T-cell (primary cell): ENCODE measurements around the gene BICC1. TPM values are rescaled to one million over a fixed set of nuclear protein-coding genes. Genes with fewer than 3 reads are reported as not detected.

ENCODE experiments used
- ATAC-seq, 4 experiments: fragments of 200-7000 bp in 3 of 4; fragments of 150-1000 bp in 1 of 4; cut with Tn5 transposase; replicated peaks in 1 of 4; 1 replicate in 3 of 4; 2 replicates in 1 of 4; pipeline ENCODE4 v1.10.0; 2021; ENCODE audit warnings: moderate library complexity in 3 of 4, mild to moderate bottlenecking in 2 of 4, moderate number of reproducible peaks in 1 of 4
- CTCF ChIA-PET, 2 donors: fragments of 300-600 bp; sonication (Branson Sonifier 250); formaldehyde crosslinking; loops; one replicate each; lab custom pipeline; 2022; ENCODE audit warnings: antibody characterized with exemption in 2 of 2; lab: Charles Lee
- POLR2A ChIA-PET, 2 donors: fragments of 300-600 bp; sonication (Branson Sonifier 250); formaldehyde crosslinking; loops; one replicate each; lab custom pipeline; 2022; ENCODE audit warnings: antibody characterized with exemption in 2 of 2; lab: Charles Lee
- DNase-seq, 35 experiments: peaks; one replicate each; pipeline versions ENCODE4 v3.0.0 to v3.0.0-alpha.2; 2013 to 2023
- H3K27ac ChIP-seq: one replicate; pipeline ENCODE4 v1.5.1; 2013; ENCODE audit warnings: low read length
- H3K27me3 ChIP-seq, 2 experiments: replicated peaks in 1 of 2; 1 replicate in 1 of 2; 2 replicates in 1 of 2; pipeline versions ENCODE4 v1.6.1 to v1.7.0; 2013; ENCODE audit warnings: low read length in 1 of 2, mixed read lengths in 1 of 2; ENCODE audit not compliant: control insufficient read depth in 2 of 2, insufficient read depth in 2 of 2; ENCODE audit errors: extremely low read depth in 1 of 2
- H3K36me3 ChIP-seq, 2 donors: 1 replicate in 1 of 2; 2 replicates in 1 of 2; pipeline versions ENCODE4 v1.6.1 to v1.7.0; 2013; ENCODE audit warnings: low read length in 1 of 2; ENCODE audit not compliant: control insufficient read depth in 2 of 2, insufficient read depth in 1 of 2; ENCODE audit errors: extremely low read depth in 1 of 2
- H3K4me1 ChIP-seq, 2 experiments: 1 replicate in 1 of 2; 2 replicates in 1 of 2; pipeline versions ENCODE4 v1.6.1 to v1.7.0; 2013; ENCODE audit warnings: low read length in 2 of 2, mixed read lengths in 1 of 2; ENCODE audit not compliant: insufficient read depth in 2 of 2, control insufficient read depth in 1 of 2; ENCODE audit errors: extremely low read depth in 1 of 2
- H3K4me3 ChIP-seq, 2 donors: 1 replicate in 1 of 2; 2 replicates in 1 of 2; pipeline versions ENCODE4 v1.5.1 to v1.7.0; 2013; ENCODE audit warnings: mild to moderate bottlenecking in 2 of 2, low read length in 1 of 2, moderate library complexity in 1 of 2; ENCODE audit not compliant: control insufficient read depth in 1 of 2; ENCODE audit errors: extremely low read depth in 1 of 2
- H3K9me3 ChIP-seq: 2 replicates; pipeline ENCODE4 v1.7.0; 2013
- H3K27ac Mint-ChIP-seq, 2 donors: one replicate each; pipeline ENCODE4 v1.8.0; 2020 to 2021; ENCODE audit warnings: mild to moderate bottlenecking in 2 of 2, mixed read lengths in 2 of 2
- H3K27me3 Mint-ChIP-seq, 2 donors: one replicate each; pipeline ENCODE4 v1.8.0; 2021 to 2022; ENCODE audit warnings: mixed read lengths in 2 of 2
- H3K36me3 Mint-ChIP-seq: one replicate; pipeline ENCODE4 v1.8.0; 2021; ENCODE audit warnings: mixed read lengths
- H3K4me1 Mint-ChIP-seq, 3 donors: one replicate each; pipeline ENCODE4 v1.8.0; 2020 to 2022; ENCODE audit warnings: mixed read lengths in 3 of 3, mild to moderate bottlenecking in 1 of 3
- H3K4me3 Mint-ChIP-seq, 3 donors: one replicate each; pipeline ENCODE4 v1.8.0; 2020 to 2022; ENCODE audit warnings: mild to moderate bottlenecking in 3 of 3, mixed read lengths in 3 of 3, moderate library complexity in 3 of 3
- H3K9me3 Mint-ChIP-seq, 3 donors: one replicate each; pipeline ENCODE4 v1.8.0; 2020 to 2022; ENCODE audit warnings: mixed read lengths in 3 of 3
- WGBS: methylation state at CpG from one replicate; pipeline ENCODE4 v1.1.5; 2013; ENCODE audit warnings: missing lambda C conversion rate; ENCODE audit not compliant: insufficient coverage; 5-methylcytosine and 5-hydroxymethylcytosine counted together
- total RNA-seq, 35 experiments: library from RNA in 6 of 35; stranded (reverse) in 6 of 35; fragments of 120-200 nt in 1 of 35; gene quantifications; one replicate each; pipeline versions ENCODE4 v1.2.1 to v1.2.4 and lab custom pipeline; 2013 to 2026

Gene BICC1
- total RNA-seq, 5 donors from 2014 or later (not counting 1 experiment from before 2014, with no cell fraction given), result 0.06 to 0.09 (median 0.07) TPM; not detected in 2

DNA sequence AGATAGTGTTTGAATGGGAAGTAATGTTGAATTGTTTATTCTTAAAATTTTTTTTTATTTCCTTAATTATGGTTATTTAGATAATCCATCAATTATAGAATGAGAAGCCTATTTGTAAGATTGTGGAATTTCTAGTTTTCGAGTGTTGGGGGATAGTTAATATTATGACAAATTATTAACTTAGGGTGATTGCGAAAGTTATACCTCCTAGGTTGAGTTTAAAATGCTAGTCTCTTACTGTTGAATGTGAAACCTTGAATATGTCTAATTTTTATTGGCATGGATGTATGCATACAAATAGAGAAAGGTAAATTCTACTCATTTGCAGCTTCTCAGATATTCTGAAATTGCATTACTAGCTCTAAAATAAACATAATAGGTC lies 43.2 kb downstream of the BICC1 start:
- DNase-seq (no peak), ATAC-seq (no peak)
- no peaks in the 10 kb centered on the region for H3K36me3 Mint-ChIP-seq
- WGBS, result no CpG with 5 or more reads among the region's 2 CpGs
- Histone ChIP-seq H3K27ac (no peak overlapping the region), H3K27me3 (no peaks in the 10 kb centered on the region), H3K4me3 (no peak overlapping the region), H3K4me1 (no peaks in the 10 kb centered on the region), H3K36me3 (no peaks in the 10 kb centered on the region), H3K9me3 (no peaks in the 10 kb centered on the region)
- no peak overlapping the region for H3K27ac Mint-ChIP-seq
- H3K9me3 Mint-ChIP-seq, result peaks cover 11 to 31% (median 15%) of the 10 kb centered on the region in 3 donors
- ChIA-PET CTCF (no interaction called here), POLR2A (no interaction called here)
- H3K27me3 Mint-ChIP-seq, result no peaks in the 10 kb centered on the region
- H3K4me1 Mint-ChIP-seq, result no peaks in the 10 kb centered on the region
- H3K4me3 Mint-ChIP-seq, result no peak overlapping the region

DNA sequence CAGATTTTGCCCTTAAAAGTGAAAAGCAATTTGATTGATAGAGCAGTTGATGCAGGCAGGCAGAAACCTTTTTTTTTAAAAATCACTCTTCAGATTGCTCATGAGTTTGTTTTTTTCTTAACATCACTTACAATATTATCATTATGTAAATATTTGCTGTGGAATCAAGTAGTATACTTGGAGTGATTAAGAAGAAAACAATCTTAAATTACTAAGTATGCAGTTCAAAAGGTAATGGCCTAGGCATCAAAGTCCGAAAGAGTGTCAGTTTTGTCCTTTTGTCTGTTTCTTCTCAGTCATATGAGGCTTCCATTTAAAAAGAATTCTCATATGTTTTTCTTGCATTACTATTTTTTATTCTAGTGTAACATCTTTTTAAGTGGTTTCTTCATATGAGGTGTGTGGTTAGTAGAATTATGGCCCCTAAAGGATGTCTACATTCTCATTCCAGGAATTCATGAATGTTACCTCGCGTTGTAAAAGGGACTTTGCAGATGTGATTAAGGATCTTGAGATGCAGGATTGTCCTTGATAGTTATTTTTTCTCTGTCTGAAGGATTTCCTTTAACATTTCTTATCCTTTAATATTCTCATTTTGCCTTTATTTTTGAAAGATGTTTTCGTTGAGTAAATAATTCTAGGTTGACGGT lies 44.0 kb downstream of the BICC1 start:
- Mint-ChIP-seq H3K27me3 (no peaks in the 10 kb centered on the region), H3K9me3 (peaks cover 16 to 35% (median 19%) of the 10 kb centered on the region in 3 donors), H3K4me3 (no peak overlapping the region), H3K27ac (no peak overlapping the region), H3K36me3 (no peaks in the 10 kb centered on the region), H3K4me1 (no peaks in the 10 kb centered on the region)
- H3K27me3 ChIP-seq, result no peaks in the 10 kb centered on the region
- no CpG with 5 or more reads among the region's 5 CpGs for WGBS
- no peaks in the 10 kb centered on the region for H3K4me1 ChIP-seq
- no peaks in the 10 kb centered on the region for H3K36me3 ChIP-seq
- no peak overlapping the region for H3K4me3 ChIP-seq
- ChIA-PET CTCF (no interaction called here), POLR2A (no interaction called here)
- H3K27ac ChIP-seq, result no peak overlapping the region
- no peak for DNase-seq
- no peak for ATAC-seq
- no peaks in the 10 kb centered on the region for H3K9me3 ChIP-seq

DNA sequence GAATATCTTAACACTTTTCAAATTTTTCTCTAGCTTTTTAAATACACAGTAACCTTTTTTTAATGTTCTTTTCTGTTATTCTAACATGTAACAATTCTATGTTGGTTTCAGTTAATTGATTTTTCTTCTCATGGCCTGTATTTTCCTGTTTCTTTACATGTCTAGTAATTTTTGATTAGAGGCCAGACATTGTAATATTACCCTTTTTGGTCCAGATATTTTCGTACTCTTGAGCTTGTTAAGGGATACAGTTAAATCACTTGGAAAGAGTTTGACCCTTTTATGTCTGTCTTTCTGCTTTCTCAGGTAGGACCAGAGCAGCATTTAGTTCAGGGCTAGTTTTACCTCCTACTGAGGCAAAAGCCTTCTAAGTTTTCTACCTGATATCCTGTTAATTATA lies 45.0 kb downstream of the BICC1 start:
- Mint-ChIP-seq H3K27ac (no peak overlapping the region), H3K9me3 (peaks cover 23 to 46% (median 26%) of the 10 kb centered on the region in 3 donors), H3K4me3 (no peak overlapping the region), H3K36me3 (no peaks in the 10 kb centered on the region), H3K27me3 (no peaks in the 10 kb centered on the region), H3K4me1 (no peaks in the 10 kb centered on the region)
- Histone ChIP-seq H3K36me3 (no peaks in the 10 kb centered on the region), H3K27ac (no peak overlapping the region), H3K4me1 (no peaks in the 10 kb centered on the region), H3K4me3 (no peak overlapping the region), H3K9me3 (no peaks in the 10 kb centered on the region), H3K27me3 (no peaks in the 10 kb centered on the region)
- ChIA-PET POLR2A (no interaction called here), CTCF (interaction anchor here in 1 of 2 donors (0.6 to 0.7 kb wide), 2 partner anchors 15 to 259 kb away, joined by 3 to 4 read pairs; no protein-coding TSS in a partner anchor)
- no CpG with 5 or more reads among the region's 1 CpG for WGBS
- ATAC-seq (no peak), DNase-seq (no peak)

DNA sequence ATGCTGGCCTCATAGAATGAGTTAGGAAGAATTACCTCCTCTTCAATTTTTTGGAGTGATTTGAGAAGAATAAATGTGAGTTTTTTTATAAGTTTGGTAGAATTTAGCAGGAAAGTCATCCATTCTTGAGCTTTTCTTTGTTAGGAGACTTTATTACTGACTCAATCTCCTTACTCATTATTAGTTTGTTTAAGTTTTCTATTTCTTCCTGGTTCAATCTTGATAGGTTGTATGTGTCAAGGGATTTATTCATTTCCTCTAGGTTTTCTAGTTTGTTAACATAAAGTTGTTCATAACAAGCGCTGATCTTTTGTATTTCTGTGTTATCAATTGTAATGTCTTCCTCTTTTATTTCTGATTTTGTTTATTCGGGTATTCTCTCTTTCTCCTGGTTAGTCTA lies 47.4 kb downstream of the BICC1 start:
- no peak for DNase-seq
- H3K4me3 Mint-ChIP-seq, result no peak overlapping the region

DNA sequence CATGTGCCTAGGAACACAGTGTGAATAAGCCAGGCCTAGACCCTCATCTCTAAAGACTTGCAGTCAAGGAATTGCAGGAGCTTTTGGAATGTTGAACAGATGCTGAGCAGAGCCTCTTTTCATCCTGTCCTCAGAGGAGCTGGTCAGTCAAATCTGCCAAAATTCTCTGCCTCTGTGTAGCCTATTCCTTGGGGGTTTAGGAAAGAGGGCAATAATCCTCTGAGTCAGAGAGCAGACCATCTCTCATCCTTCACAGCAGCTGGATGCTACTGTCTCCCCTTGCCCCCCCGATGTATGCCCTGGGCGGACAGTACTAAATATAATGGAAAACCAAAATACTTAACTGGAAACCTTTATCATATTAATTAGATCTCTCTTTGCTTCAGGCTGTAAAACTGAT lies 52.6 kb downstream of the BICC1 start:
- H3K27me3 Mint-ChIP-seq, result no peaks in the 10 kb centered on the region
- no peaks in the 10 kb centered on the region for H3K36me3 Mint-ChIP-seq
- Histone ChIP-seq H3K27ac (no peak overlapping the region), H3K9me3 (no peaks in the 10 kb centered on the region), H3K27me3 (no peaks in the 10 kb centered on the region), H3K4me1 (no peaks in the 10 kb centered on the region), H3K4me3 (no peak overlapping the region), H3K36me3 (no peaks in the 10 kb centered on the region)
- CTCF ChIA-PET, result no interaction called here
- no peaks in the 10 kb centered on the region for H3K4me1 Mint-ChIP-seq
- H3K27ac Mint-ChIP-seq, result no peak overlapping the region
- WGBS, result 100% methylated on average over 1 of the region's 2 CpGs
- POLR2A ChIA-PET, result no interaction called here
- ATAC-seq (no peak), DNase-seq (no peak)
- H3K4me3 Mint-ChIP-seq, result no peak overlapping the region
- peaks cover 16 to 29% (median 20%) of the 10 kb centered on the region in 3 donors for H3K9me3 Mint-ChIP-seq

More for the DNA sequence above, 47.4 kb downstream of the BICC1 start:
- no peaks in the 10 kb centered on the region for H3K4me1 Mint-ChIP-seq
- CTCF ChIA-PET, result no interaction called here
- peaks cover 28 to 55% (median 29%) of the 10 kb centered on the region in 3 donors for H3K9me3 Mint-ChIP-seq
- POLR2A ChIA-PET, result no interaction called here
- no peaks in the 10 kb centered on the region for H3K36me3 ChIP-seq
- H3K36me3 Mint-ChIP-seq, result no peaks in the 10 kb centered on the region
- H3K27me3 Mint-ChIP-seq, result no peaks in the 10 kb centered on the region
- H3K27me3 ChIP-seq, result no peaks in the 10 kb centered on the region
- H3K4me3 ChIP-seq, result no peak overlapping the region
- no CpG with 5 or more reads among the region's 2 CpGs for WGBS
- H3K4me1 ChIP-seq, result no peaks in the 10 kb centered on the region
- no peak overlapping the region for H3K27ac Mint-ChIP-seq
- H3K27ac ChIP-seq, result no peak overlapping the region
- no peaks in the 10 kb centered on the region for H3K9me3 ChIP-seq
- ATAC-seq, result no peak

DNA sequence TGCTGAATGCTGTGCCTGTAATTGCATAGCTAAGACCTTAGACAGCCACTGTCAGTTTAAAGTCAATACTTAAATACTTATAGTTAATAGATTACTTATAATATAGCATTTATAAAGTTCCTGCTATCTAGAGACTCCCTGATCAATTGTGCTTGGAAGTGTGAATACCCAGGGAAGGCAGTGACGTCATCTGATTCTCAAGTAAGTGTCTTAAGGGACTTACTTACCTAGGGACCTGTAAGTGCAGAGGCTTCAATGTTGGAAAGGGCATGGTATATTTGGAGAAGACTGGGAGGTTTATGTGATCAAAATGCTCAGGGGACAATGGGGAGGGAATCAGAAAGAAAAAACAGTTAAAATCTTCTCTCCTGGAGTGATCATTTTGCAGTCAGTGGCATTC lies 55.0 kb downstream of the BICC1 start:
- Histone ChIP-seq H3K36me3 (no peaks in the 10 kb centered on the region), H3K4me1 (no peaks in the 10 kb centered on the region), H3K27ac (no peak overlapping the region), H3K9me3 (no peaks in the 10 kb centered on the region), H3K4me3 (no peak overlapping the region), H3K27me3 (no peaks in the 10 kb centered on the region)
- DNase-seq, result no peak
- no peaks in the 10 kb centered on the region for H3K4me1 Mint-ChIP-seq
- POLR2A ChIA-PET, result no interaction called here
- no peaks in the 10 kb centered on the region for H3K27me3 Mint-ChIP-seq
- ATAC-seq, result no peak
- H3K27ac Mint-ChIP-seq, result no peak overlapping the region
- no peak overlapping the region for H3K4me3 Mint-ChIP-seq
- CTCF ChIA-PET, result no interaction called here
- WGBS, result 50% methylated on average over 1 of the region's 1 CpG
- no peaks in the 10 kb centered on the region for H3K36me3 Mint-ChIP-seq
- peaks cover 3 to 20% (median 15%) of the 10 kb centered on the region in 3 donors for H3K9me3 Mint-ChIP-seq
